T-helper 1 cell treated with Interleukin-12 subunit alpha and Interleukin-12 subunit beta and Interleukin-4 antibody, amounts not matched to agents 30 ng/mL and 1 ng/mL, for 36 hours (primary cell): ENCODE data around the gene BEND6. TPM values are rescaled to one million over a fixed set of nuclear protein-coding genes. Genes with fewer than 3 reads are reported as not detected.

ENCODE experiments used
- intact Hi-C: fragments of 100-400 bp; cut with micrococcal nuclease; formaldehyde crosslinking; loops from one replicate; pipeline ENCODE4 v1.15.1; 2024
- total RNA-seq: library from RNA; stranded (reverse); gene quantifications from 2 replicates; pipeline ENCODE4 v1.2.3, GENCODE V29; 2022

The BEND6 gene, protein sequence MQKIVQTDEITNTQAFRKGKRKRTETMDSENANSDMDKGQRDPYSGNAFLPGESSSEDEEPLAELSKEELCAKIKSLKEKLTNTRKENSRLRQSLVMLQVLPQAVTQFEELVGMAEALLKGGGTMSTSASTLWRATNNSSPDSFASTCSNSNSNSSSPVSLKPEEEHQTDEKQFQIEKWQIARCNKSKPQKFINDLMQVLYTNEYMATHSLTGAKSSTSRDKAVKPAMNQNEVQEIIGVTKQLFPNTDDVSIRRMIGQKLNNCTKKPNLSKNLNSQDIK
- not detected in 2 replicates for total RNA-seq

DNA sequence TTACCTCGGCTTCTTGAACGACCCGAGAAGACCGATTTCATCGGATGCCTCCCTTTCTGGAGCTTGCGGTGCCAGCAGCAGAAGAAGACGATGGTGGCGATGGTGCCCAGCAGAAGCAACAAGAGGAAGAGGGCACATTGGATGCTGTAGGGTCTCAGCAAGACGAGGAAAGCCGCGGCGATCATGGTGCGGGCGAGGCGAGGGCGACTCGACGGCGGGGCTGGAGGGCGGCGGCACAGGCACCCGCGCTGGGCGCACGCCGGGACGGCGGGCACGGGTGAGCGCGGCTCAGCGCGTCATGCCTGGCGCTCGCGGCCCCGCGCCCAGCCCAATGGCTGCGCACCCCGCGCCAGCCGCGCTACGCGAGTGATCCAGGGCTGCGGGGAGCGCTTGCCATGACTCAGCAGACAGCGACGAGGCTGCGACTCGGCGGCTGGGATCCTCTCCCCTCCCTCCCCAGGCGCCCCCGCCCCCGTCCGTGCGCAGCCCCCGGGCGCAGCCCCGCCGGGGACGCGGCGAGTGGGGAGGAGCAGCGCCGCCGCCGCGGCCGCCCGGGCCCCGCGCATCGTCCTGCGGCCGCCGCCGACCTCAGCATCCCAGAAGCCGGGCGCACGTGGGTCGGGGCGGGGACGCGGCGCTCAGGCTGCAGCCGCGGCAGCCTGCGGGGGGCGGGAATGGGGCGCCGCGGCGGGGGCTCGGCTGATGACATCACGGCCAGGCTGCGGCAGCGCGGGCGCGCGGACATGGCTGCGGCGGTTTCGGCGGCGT lies at the start of gene BEND6:
Gene BEND6 (plus strand): TSS at position 705 of the 768 bp plus-strand sequence. CDS start 26,704 bp downstream, outside the sequence.
- intact Hi-C loops = loop anchor here (1.0 to 5.0 kb wide), 9 partner anchors 64 to 362 kb away; partner anchors contain the start of genes BAG2, KIAA1586 and RAB23

DNA sequence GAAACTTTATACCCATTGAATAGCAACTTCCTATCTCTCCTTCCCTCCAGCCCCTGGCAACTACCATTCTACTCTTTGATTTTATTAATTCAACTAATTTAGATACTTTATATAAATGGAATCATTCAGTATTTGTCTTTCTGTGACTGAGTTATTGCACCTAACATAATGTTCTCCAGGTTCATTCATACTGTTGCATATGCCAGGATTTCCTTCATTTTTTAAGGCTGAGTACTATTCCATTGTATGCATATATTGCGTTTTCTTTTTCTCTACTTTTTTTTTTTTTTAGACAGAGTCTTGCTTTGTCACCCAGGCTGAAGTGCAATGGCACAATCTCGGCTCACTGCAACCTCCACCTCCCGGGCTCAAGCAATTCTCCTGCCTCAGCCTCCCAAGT lies 49.5 kb upstream of the BEND6 start:
- intact Hi-C loops = loop anchor here (2.0 kb wide), 1 partner anchor 183 kb away; no protein-coding TSS in a partner anchor

DNA sequence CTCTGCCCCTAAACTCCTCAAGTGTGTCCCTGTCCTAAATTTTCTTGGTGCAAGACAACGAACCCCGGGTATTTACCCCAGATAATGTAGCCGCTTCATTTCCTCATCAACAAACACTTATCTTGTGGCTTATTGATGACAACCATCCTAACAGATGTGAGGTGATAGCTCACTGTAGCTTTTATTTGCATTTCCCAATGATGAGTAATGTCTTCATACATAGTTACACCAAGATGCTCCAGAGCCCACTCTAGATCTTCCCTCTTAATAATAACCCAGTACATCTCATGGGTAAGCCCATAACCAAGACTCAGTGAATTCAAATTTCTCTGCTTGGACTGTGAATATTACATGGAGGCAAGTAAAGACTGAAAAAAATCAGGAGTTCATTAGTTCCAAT lies 48.2 kb upstream of the BEND6 start:
- intact Hi-C loops = no loop called here

DNA sequence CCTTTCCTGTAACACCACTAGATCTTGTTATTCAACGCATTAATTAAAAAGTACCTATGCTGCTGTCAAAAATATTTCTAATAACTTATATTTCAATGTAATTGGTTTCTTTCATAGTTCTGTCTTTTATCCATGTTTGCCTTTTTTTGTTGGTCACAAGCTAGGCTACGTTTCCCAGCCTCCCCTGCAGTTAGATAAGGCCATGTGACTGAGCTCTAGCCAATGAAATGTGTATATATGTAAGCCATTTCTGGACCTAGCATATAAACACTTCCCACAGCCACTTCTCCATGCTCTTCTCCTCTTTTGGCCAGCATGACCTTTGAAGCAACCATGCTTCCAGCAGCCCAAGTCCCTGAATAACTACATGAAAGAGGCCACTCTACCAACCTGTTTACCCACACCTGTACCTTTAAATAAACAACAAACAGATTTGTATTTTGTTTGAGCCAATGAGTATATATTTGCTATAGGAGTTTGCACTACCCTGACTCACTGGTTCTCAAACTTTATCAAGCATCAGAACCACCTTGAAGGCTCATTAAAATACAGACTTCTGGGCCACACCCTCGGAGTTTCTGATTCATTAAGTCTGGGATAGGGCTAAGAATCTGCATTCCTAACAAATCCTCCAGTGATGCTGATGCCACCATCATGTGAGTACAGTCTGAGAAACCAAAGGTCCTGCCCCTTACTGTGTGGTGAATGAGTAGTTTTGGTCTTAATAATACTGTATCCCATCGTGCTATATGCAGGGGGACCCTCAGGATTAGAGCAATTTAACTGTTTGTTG lies 45.6 kb upstream of the BEND6 start:
- intact Hi-C loops = no loop called here

DNA sequence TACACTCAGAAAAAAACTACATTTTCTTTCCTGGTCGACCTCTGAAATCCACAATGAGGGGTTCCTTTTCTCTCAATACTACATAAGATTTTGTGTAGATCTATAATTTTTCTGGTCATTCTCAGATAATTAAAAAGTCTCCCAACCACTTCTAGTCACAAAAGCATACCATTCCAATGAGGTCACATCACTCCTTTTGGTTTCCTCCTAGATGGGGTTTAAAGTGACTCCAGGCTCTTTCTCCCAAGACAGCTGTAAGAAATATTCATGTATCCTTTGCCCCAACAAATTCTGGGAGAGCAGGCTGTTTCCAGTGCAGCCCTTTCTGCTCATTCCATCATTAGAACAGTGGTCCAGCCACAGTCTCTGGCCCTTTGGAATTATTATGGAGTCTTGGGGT lies 43.1 kb upstream of the BEND6 start:
- intact Hi-C loops = no loop called here

DNA sequence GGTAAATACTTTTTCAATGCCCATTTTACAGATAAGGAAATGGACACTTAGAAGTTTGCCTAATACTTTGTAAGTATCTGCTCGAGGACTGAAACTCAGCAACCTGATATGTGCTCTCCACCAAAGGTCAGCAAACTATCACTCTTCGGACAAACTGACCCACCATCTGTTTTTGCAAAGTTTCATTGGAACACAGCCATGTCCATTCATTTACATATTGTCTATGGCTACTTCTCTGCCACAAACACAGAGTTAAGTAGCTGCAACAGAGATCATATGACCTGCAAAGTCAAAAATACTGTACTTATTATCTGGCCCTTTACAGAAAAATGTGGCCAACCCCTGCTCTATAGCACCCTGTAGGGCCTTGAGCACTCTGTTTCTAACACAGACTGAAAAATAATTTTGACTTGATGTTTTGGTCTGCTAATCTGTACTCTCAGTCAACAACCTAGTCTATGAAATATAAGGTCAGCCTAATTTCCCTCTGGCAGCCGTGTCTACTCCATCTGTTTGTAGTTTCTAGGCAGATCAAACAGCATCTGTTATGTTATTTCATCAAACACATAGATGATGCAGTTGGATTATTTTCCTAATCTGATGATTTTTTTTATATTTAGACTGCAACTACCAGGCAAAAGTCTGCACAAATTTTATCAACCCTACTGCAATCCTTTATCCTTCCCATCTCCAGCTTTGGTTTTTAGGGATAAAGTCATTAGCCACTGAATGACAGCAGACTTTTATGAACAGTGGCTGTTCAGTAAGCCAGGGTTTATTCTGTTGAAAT lies 41.4 kb upstream of the BEND6 start:
- intact Hi-C loops = no loop called here

DNA sequence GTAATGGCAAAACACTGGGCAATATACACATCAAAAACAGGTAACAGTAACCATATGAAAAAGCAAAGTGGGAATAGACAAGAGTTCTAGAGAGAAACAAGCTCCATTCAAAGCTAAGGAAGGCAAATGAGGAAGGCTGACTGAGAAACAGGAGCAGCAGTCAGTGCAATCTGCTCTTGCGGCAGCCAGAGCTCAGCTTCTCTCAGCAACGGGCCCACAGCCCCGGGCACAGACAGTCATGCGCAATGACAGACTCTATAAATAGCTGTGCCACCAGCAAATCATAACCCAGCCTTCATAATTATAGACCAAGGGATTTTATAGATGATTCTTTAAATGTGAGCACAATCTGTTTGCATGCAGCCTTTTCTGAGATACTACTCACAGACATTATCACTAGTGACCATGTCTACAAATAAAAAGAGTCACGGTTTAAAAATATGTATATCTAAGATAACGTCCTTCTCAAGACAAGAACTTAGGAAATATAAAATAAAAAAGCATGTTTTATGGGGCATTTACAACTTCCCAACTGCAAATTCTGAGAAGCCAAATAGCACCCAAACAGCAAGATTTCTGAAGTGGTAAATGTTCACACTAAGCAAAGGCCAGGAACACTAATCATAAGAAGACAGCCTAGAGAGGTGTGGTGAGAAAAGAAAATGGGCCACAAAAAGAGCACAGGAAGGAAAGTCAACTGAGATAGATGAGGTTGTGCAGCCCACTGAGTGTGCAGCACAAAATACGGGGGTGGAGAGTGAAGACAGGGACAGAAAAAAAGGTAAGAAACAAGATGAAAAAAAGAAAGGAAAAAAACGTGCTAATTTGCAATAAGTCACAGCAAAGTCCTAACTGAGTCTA lies 39.9 kb upstream of the BEND6 start:
- intact Hi-C loops = no loop called here

DNA sequence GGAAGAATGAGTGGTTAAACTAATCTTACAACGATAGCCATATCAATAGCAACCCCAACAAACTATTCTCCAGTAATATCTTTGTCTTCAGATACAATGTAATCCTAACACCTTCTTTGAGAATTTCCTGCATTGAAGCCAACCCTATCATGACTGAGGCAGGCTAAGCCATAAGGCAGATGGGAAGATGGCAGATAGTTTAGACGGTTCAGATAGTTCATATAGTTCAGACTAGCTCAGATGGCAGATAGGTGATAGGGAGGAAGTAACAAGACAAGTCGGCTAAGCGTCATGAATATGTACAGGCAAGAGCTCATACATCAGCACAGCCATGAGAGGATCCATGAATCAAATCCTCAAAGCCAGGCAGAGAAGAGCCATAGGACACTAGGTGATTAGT lies 39.1 kb upstream of the BEND6 start:
- intact Hi-C loops = no loop called here

DNA sequence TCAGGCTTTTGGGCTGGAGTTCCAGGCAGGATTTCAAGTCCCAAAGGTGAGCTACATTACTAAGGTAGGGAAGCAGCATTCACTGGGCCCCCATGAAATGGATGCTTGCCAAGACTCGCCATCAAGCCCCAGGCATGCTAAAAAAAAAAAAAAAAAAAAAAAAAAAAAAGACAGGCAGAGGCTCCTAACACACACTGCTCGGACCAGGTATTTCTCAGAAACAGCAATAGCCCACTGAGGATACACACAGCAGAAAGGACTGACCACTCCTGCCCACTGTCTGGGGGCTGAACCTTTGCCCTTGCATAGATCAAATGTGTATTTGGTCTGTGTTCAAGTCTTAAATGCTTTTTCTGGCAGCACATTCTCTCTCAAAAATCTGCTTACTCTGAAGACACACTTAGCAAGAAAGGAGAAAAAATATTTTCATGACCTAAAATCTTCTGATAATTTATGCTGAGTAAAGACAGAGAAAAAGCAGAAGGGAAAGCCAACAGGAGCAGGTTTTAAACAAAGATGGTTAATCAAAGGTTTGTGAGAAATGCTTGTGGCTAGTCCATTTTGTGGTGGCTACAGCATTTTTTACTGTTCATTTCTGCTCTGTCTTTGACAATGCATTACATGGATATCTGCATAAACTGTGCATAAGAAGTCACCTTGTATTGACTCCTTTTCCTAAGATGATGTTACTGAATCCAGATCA lies 37.9 kb upstream of the BEND6 start:
- intact Hi-C loops = no loop called here

DNA sequence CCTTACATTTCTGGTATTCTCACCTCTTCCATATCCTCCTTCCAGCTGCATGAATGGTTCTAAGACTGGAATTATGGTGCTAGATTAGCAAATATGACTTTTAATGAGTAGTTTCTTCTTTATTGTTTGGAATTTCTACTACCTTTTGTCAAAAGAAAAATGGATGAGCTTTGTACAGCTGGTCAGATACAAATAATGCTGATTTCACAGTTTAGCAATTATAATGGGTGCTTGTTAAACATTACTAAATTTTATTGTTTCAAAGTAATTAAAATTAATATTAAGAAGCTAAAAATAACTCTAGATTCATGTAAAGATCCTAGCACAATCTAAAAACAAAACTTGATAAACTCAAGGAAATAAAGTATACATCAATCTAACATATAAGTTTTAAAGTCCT lies 32.3 kb upstream of the BEND6 start:
- intact Hi-C loops = no loop called here

DNA sequence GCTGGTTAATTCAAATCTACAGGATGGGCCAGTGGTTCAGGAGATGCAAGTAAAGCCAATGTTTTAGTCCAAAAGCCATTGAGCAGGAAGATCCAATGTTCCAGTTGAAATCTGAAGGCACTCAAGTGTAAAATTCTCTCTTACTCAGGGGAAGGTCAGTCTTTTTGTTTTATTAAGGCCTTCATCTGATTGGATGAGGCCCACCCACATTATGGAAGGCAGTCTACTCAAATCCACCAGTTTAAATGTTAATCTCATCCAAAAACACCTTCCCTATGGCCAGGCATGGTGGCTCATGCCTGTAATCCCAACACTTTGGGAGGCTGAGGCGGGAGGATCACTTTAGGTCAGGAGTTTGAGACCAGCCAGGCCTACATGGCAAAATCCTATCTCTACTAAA lies 31.3 kb upstream of the BEND6 start:
- intact Hi-C loops = no loop called here

DNA sequence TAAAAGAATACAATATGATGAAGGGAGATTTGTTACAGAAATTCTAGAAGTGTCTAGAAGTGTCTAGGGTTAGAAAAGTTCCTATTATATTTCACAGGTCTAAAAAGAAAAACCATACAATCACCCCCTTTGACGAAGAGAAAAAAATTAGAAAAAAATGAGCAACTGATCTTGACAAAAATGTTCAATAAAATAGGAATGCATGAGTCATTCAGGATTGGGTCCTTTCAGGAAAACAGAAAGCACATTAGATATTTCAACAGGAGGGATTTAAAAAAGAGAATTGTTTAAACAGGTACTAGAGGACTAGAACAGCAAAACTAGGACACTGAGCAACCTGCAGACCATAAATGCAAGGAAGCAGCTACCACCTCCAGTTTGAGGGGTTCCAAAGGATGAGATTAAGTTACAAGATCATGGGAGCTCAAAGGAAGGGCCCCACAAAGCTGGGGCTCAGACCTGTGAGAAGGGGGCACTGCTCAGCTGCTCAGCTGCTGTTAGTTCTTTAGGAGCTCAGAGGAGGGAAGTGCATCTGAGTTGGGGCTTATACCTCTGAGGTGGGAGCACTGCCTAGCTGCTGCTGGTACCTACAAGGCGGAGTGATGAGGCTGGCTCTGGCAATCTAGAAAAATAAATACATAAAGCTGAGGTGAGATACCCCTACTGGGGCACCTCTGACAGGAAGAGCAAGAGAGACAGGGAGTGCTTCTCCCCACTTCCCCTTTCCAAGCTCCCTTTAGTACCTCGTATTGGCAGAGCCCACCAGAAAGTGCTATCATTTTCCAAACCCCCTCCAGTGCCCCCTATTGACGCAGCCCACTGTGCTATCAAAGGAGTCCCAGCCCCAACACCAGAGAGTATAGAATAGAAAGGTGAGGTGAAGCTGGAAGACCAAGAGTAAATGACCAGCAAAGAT lies 27.1 kb upstream of the BEND6 start:
- intact Hi-C loops = no loop called here

DNA sequence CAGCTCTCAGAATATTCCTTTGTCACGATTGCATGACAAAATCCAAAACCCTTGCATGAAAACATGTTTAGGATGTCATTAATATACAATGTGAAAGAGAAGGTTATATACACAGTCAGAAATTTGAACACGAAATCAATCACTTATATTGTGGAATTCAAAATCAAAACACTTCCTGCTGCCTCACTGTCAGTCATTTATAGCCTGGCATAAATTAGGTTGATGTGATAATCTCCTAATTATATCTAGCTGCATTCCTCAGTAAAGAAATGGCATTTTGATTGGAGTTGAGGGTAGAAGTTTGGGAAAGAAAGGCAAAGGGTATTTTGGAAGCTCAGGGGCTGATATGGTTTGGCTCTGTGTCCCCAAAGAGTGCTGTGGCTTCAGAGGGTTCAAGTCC lies 24.1 kb upstream of the BEND6 start:
- intact Hi-C loops = no loop called here

DNA sequence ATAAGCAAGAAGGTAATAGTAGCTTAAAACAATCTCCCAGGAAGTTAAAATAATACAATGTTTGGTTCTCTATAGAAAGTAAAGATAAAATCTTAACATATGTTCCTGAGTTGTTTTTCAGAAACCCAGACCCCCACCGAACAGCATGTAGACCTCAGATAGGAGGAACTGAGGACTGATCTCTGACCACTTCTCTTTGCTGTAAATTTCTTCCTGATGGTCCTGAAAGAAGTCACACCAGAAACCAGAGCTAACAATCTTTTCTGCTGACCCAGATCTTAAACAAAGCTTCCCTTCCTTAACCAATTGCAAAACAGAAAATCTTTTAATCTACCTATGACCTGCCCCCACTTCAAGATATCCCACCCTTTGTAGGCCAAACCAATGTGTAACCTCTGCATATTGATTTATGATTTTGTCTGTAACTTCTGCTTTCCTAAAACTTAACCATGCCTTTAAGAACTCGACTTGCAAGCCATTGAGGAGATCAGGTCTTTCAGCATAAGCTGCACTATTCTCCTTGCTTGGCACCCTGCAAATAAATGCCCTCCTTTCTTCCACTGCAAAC lies 21.9 kb upstream of the BEND6 start:
- intact Hi-C loops = no loop called here

DNA sequence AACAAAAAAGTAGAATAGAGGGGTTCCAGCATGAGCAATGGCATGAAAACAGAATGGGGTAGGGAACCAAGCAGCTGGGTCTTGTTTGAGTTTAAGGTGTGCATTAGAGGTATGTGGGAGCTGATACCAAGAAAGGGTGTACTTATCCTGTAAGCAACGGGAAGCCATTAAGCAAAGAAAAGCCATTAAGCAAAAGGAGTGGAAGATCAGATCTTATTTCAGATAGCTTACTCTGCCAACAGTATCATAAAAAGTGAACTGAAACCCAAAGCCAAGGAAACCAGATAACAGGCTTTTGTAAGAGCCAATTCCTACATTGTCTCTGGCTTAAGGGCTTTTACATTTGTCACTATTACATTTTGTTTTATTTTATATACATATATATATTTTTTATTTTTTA lies 21.3 kb upstream of the BEND6 start:
- intact Hi-C loops = no loop called here

DNA sequence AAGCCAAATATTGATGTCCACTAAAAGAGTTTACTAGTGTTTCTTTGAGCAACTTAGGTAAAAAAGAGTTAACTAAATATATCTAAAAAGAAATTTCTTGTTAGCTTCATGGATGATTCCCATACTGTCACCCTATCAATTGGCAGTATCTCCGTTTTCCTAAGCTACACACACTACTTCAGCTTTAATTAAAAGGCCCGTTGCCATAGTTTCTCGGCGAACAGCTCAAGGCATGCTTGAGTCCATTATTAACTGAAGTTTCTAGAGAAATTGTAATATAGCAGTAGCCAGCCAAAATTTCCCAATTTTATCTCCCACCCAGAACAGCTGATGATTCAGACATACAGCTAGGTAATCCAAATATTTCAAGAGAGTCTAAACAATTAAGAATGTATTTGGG lies 20.0 kb upstream of the BEND6 start:
- intact Hi-C loops = no loop called here

DNA sequence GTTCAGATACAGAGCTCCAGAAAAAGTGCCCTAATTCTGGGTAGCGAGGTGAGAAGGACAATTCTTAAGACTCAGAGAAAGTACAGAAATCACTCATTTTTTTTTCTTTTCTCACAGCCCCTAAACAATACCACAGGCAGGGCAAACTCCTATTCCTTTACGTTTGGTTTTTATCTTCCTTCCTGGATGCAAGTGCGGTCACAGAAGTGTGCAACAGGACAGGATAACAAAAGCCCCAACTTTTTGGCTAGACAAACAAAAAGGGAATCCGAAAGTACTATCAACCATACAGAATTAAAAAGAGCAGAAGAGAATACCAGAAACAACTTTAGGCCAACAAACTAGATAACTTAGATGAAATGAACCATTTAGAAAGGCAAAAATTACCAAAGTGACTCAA lies 18.4 kb upstream of the BEND6 start:
- intact Hi-C loops = no loop called here

DNA sequence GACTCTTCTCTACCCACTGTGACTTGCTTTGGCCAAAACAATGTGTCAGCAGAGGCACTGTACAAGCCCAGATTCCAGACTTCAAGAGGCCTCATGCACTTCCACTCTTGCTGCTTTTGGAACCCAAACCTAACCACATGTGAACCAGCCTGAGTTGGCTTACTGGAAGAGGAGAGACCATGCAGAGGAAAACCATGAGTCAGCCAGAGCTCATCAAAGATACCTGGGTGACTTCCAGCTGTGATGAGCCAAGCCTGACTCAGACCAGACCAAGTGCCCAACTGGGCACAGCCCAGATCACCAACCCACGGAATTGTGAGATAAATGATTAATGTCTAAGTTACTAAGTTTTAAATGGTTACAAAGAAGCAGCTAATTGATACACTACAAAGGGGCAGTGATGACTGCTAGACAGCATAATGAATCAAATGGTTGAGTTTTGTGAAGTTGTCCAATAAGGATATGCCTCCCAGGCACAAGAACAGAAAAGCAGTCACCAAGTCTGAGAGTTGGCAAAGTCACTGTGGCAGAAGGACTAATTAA lies 16.2 kb upstream of the BEND6 start:
- intact Hi-C loops = no loop called here
